Stomach (tissue), 4 donors: ENCODE data around the gene RAD54L.

Experiments used
- EP300 ChIP-seq: sonication (generic); formaldehyde crosslinking; IDR thresholded peaks from one replicate; pipeline ENCODE4 v1.6.1; 2017; ENCODE audit warnings: antibody characterized with exemption
- POLR2A ChIP-seq, 4 donors: fragments of 450-650 bp; IDR thresholded peaks; one replicate each; pipeline ENCODE4 v1.6.1; 2016; ENCODE audit warnings: antibody characterized with exemption in 4 of 4, control low read depth in 2 of 4, mild to moderate bottlenecking in 1 of 4, moderate library complexity in 1 of 4
- TF ChIP-seq, protein P1 (sequence below), 7 experiments: fragments of 450-650 bp in 4 of 7; fragments of 200-600 bp in 3 of 7; sonication (generic) in 3 of 7; IDR thresholded peaks; one replicate each; pipeline ENCODE4 v1.5.1; 2016 to 2019; ENCODE audit warnings: antibody characterized with exemption in 7 of 7, control low read depth in 2 of 7, mild to moderate bottlenecking in 1 of 7

DNA sequence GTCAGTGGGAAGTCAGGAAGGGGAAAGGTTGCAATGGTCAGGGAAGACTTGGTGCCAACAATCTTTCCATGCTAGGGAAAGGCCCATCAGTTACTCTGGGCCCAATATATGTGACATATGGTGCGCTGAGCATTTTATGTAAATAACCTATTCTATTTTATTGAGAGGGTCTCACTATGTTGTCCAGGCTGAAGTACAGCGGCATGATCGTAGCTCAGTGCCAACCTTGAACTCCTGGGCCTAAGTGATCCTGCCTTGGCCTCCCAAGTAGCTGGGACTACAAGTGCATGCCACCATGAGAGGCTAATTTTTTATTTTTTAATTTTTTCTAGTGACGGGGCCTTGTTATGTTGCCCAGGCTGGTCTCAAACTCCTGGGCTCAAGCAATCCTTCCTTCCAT is 62.8 kb downstream of the RAD54L start:
- TF ChIP-seq, protein P1, sequence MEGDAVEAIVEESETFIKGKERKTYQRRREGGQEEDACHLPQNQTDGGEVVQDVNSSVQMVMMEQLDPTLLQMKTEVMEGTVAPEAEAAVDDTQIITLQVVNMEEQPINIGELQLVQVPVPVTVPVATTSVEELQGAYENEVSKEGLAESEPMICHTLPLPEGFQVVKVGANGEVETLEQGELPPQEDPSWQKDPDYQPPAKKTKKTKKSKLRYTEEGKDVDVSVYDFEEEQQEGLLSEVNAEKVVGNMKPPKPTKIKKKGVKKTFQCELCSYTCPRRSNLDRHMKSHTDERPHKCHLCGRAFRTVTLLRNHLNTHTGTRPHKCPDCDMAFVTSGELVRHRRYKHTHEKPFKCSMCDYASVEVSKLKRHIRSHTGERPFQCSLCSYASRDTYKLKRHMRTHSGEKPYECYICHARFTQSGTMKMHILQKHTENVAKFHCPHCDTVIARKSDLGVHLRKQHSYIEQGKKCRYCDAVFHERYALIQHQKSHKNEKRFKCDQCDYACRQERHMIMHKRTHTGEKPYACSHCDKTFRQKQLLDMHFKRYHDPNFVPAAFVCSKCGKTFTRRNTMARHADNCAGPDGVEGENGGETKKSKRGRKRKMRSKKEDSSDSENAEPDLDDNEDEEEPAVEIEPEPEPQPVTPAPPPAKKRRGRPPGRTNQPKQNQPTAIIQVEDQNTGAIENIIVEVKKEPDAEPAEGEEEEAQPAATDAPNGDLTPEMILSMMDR (IDR thresholded peaks at IDR 0.05), result no peak
- TF ChIP-seq POLR2A (IDR thresholded peaks at IDR 0.05) (no peak), EP300 (no peak)
